MCF 10A (cell line): ENCODE data around the gene AGO3. TPM values are rescaled to one million over a fixed set of nuclear protein-coding genes. Genes with fewer than 3 reads are reported as not detected.

ENCODE experiments used
- BruUV-seq: library from RNA; stranded (reverse); fragments of 400-500 nt; replicated peaks from 2 replicates; lab custom pipeline; 2021; lab: Mats Ljungman, UMichigan
- CTCF ChIA-PET: fragments of 300-600 bp; sonication (Branson Sonifier 250); formaldehyde crosslinking; extraction: SDS; loops from one replicate; lab custom pipeline; 2021; ENCODE audit warnings: antibody characterized with exemption, inconsistent platforms; lab: Yijun Ruan, JAX
- POLR2A ChIA-PET: fragments of 300-600, 350-650 bp; sonication (Branson Sonifier 250); formaldehyde crosslinking; extraction: SDS; loops from one replicate; lab custom pipeline; 2020; ENCODE audit warnings: antibody characterized with exemption, inconsistent platforms; lab: Yijun Ruan, JAX
- DNase-seq: peaks from one replicate; pipeline ENCODE4 v3.0.0-alpha.2; 2018; ENCODE audit not compliant: unreplicated experiment
- H3K27ac Mint-ChIP-seq: one replicate; pipeline ENCODE4 v1.8.0; 2022; ENCODE audit warnings: mild to moderate bottlenecking, low read depth, mixed read lengths; ENCODE audit not compliant: unreplicated experiment
- H3K27me3 Mint-ChIP-seq: one replicate; pipeline ENCODE4 v1.8.0; 2022; ENCODE audit warnings: mixed read lengths; ENCODE audit not compliant: insufficient read depth, unreplicated experiment
- H3K36me3 Mint-ChIP-seq: one replicate; pipeline ENCODE4 v1.8.0; 2022; ENCODE audit warnings: mild to moderate bottlenecking, moderate library complexity, mixed read lengths; ENCODE audit not compliant: insufficient read depth, unreplicated experiment
- H3K4me1 Mint-ChIP-seq: one replicate; pipeline ENCODE4 v1.8.0; 2022; ENCODE audit warnings: mixed read lengths; ENCODE audit not compliant: insufficient read depth, unreplicated experiment
- H3K4me3 Mint-ChIP-seq: one replicate; pipeline ENCODE4 v1.8.0; 2022; ENCODE audit warnings: mild to moderate bottlenecking, moderate library complexity, mixed read lengths; ENCODE audit not compliant: unreplicated experiment
- H3K9me3 Mint-ChIP-seq: one replicate; pipeline ENCODE4 v1.8.0; 2022; ENCODE audit warnings: mixed read lengths; ENCODE audit not compliant: unreplicated experiment
- intact Hi-C: fragments of 100-400 bp; cut with micrococcal nuclease; formaldehyde crosslinking; loops from 2 replicates; pipeline ENCODE4 v1.14.1; 2022
- total RNA-seq: library from RNA; stranded (reverse); gene quantifications from 2 replicates; pipeline ENCODE4 v1.2.3, GENCODE V29; 2022
- TF ChIP-seq, protein P1 (sequence below): fragments of 200-600 bp; IDR thresholded peaks from one replicate; pipeline ENCODE4 v1.8.0; 2022; ENCODE audit warnings: antibody characterized with exemption, mild to moderate bottlenecking; ENCODE audit not compliant: unreplicated experiment

The AGO3 gene
- total RNA-seq, 1 experiment from 2014 or later, result 31.6 TPM

- POLR2A ChIA-PET, result interaction anchor here (0.5 to 3.7 kb wide), 9 partner anchors 9 to 1164 kb away, joined by 3 to 15 read pairs (median 3); partner anchors contain the start of gene AGO1
- H3K9me3 Mint-ChIP-seq, result no peaks in the 10 kb centered on the region
- BruUV-seq, result no TSS peak
- H3K4me1 Mint-ChIP-seq, result peaks cover 19% of the 10 kb centered on the region
- H3K27ac Mint-ChIP-seq, result no peak overlapping the region
- DNase-seq, result no peak
- intact Hi-C loops, result no loop called here
- CTCF ChIA-PET, result interaction anchor here (0.7 to 1.4 kb wide), 2 partner anchors 10 to 255 kb away, joined by 3 to 5 read pairs; no protein-coding TSS in a partner anchor
- H3K4me3 Mint-ChIP-seq, result peak overlapping the region; percentile 82
- H3K36me3 Mint-ChIP-seq, result no peaks in the 10 kb centered on the region
- H3K27me3 Mint-ChIP-seq, result no peaks in the 10 kb centered on the region
- TF ChIP-seq, protein P1, sequence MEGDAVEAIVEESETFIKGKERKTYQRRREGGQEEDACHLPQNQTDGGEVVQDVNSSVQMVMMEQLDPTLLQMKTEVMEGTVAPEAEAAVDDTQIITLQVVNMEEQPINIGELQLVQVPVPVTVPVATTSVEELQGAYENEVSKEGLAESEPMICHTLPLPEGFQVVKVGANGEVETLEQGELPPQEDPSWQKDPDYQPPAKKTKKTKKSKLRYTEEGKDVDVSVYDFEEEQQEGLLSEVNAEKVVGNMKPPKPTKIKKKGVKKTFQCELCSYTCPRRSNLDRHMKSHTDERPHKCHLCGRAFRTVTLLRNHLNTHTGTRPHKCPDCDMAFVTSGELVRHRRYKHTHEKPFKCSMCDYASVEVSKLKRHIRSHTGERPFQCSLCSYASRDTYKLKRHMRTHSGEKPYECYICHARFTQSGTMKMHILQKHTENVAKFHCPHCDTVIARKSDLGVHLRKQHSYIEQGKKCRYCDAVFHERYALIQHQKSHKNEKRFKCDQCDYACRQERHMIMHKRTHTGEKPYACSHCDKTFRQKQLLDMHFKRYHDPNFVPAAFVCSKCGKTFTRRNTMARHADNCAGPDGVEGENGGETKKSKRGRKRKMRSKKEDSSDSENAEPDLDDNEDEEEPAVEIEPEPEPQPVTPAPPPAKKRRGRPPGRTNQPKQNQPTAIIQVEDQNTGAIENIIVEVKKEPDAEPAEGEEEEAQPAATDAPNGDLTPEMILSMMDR, result no peak
Observed at GRCh38 chr1:35932941-35933340, 2.0 kb downstream of the AGO3 start.

DNA sequence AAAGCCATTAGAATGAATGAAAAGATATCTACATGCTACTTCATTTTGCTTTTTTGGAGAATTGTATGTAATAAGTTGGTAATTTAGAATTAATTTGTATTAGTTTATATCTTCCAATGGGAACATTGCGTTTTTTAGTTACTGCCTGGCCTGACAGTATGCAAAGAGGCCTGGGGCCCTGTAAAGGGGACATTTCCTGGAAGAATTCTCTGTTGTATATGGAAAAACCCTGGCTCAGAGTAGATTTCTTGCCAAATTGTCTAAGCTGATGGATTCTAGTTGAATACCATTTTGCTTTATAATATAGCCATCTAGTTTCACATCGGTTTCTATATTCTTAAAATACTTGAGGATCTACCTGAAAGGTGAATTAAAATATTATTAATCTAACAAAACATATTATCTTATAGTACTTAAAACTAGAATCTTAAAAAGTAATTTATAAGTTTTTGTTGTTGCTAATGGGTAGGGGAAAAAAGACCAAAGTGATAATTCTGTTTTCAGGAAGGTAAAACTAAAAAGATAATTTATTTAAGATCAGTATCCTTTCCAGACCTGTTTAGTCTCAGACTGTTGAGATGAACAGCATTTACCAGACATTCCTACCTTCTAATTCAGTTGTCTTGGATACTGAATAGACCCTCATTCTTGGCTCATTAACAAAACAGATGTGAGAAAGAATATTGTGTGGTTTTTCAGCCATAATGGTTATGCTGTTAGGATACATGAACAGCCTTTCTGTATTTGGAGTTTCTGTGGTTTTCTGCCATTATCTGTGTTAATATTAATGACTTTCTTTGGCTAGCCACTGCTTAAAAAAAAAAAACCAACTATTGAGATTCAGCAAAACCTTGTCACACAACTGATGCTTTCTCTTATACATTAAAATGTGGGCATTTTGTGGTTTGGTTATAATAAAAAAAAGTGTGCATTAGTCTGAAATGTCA is 4.8 kb downstream of the AGO3 start:
- TF ChIP-seq, protein P1, result no peak
- no TSS peak for BruUV-seq
- ChIA-PET CTCF (no interaction called here), POLR2A (no interaction called here)
- no peaks in the 10 kb centered on the region for H3K27me3 Mint-ChIP-seq
- H3K9me3 Mint-ChIP-seq, result no peaks in the 10 kb centered on the region
- DNase-seq, result no peak
- H3K4me3 Mint-ChIP-seq, result no peak overlapping the region
- intact Hi-C loops, result no loop called here
- H3K27ac Mint-ChIP-seq, result no peak overlapping the region
- H3K36me3 Mint-ChIP-seq, result no peaks in the 10 kb centered on the region
- peaks cover 14% of the 10 kb centered on the region for H3K4me1 Mint-ChIP-seq

DNA sequence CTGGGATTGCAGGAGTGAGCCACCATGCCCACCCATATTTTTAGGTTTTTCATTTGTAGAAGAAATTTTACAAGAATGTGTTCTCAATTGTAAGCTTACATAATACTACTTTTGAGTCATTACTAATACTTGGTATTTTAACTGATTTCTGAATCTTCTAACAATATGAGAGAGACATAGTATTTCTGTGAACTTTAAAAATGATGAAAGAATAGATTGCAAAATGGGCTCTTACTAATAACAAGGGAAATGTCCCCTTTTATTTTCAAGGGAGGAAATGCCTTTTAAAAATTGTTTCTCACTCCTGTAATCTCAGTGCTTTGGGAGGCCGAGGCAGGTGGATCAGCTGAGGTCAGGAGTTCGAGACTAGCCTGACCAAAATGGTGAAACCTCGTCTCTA is 5.9 kb downstream of the AGO3 start:
- H3K9me3 Mint-ChIP-seq, result no peaks in the 10 kb centered on the region
- POLR2A ChIA-PET, result no interaction called here
- H3K36me3 Mint-ChIP-seq, result no peaks in the 10 kb centered on the region
- peaks cover 20% of the 10 kb centered on the region for H3K4me1 Mint-ChIP-seq
- H3K4me3 Mint-ChIP-seq, result no peak overlapping the region
- no peaks in the 10 kb centered on the region for H3K27me3 Mint-ChIP-seq
- TF ChIP-seq, protein P1, result no peak
- BruUV-seq, result no TSS peak
- H3K27ac Mint-ChIP-seq, result no peak overlapping the region
- no peak for DNase-seq
- intact Hi-C loops, result no loop called here
- CTCF ChIA-PET, result no interaction called here

DNA sequence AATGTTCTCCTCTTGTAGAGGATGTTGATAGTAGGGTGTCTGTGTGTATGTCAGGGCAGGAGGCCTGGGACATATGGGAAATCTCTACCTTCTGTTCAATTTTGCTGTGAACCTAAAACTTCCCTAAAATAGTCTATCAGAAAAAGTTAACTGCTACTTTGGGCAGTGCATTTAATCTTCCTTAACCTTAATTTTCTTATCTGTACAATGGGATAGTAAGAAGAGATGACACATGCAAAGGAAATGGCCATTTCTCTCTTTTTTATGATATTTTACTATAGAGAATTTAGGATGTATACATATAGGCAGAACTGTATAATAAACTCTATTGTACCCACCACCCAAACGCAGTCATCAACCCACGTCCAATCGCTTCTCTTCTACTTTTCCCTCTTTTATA is 8.6 kb downstream of the AGO3 start:
- no peak for DNase-seq
- no peak overlapping the region for H3K27ac Mint-ChIP-seq
- H3K27me3 Mint-ChIP-seq, result no peaks in the 10 kb centered on the region
- no TSS peak for BruUV-seq
- intact Hi-C loops, result no loop called here
- CTCF ChIA-PET, result no interaction called here
- TF ChIP-seq, protein P1, result no peak
- no peak overlapping the region for H3K4me3 Mint-ChIP-seq
- no peaks in the 10 kb centered on the region for H3K9me3 Mint-ChIP-seq
- peaks cover 7% of the 10 kb centered on the region for H3K4me1 Mint-ChIP-seq
- no peaks in the 10 kb centered on the region for H3K36me3 Mint-ChIP-seq
- POLR2A ChIA-PET, result no interaction called here
